SU-DHL-6 (cell line): Measurements from ENCODE around the gene COIL.

Experiments used
- H2AFZ ChIP-seq: fragments of 200-600 bp; sonication (generic); 2 replicates; pipeline ENCODE4 v1.6.1; 2014; ENCODE audit warnings: low read depth, mild to moderate bottlenecking, moderate library complexity, mixed read lengths, antibody characterized with exemption, low read length; ENCODE audit not compliant: severe bottlenecking
- H3F3A ChIP-seq: fragments of 200-600 bp; shearing (Covaris generic); 2 replicates; pipeline ENCODE4 v1.6.0; 2016; ENCODE audit warnings: antibody characterized with exemption, mild to moderate bottlenecking; ENCODE audit not compliant: insufficient read depth
- H3K27ac ChIP-seq: fragments of 200-600 bp; sonication (generic); 2 replicates; pipeline ENCODE4 v1.5.1; 2016; ENCODE audit warnings: low read depth, mild to moderate bottlenecking, low read length, moderate library complexity, mixed read lengths
- H3K27me3 ChIP-seq: fragments of 200-600 bp; sonication (generic), shearing (Covaris generic); 2 replicates; pipeline ENCODE4 v1.6.0; 2014; ENCODE audit warnings: mild to moderate bottlenecking, low read length
- H3K36me3 ChIP-seq: fragments of 200-600 bp; sonication (generic); 2 replicates; pipeline ENCODE4 v1.6.1; 2014; ENCODE audit warnings: mild to moderate bottlenecking, low read length, mixed read lengths
- H3K4me2 ChIP-seq: fragments of 300-600, 200-600 bp; shearing (Covaris generic), sonication (generic); 2 replicates; pipeline ENCODE4 v1.6.0; 2014; ENCODE audit warnings: low read length, low read depth, mild to moderate bottlenecking; ENCODE audit not compliant: poor library complexity, severe bottlenecking
- H3K4me3 ChIP-seq: fragments of 200-600 bp; sonication (generic); 2 replicates; pipeline ENCODE4 v1.5.1; 2014; ENCODE audit warnings: antibody characterized with exemption, low read length, mild to moderate bottlenecking, mixed read lengths; ENCODE audit not compliant: insufficient read depth, poor library complexity, severe bottlenecking
- H3K79me2 ChIP-seq: fragments of 200-600 bp; sonication (generic); 2 replicates; pipeline ENCODE4 v1.6.1; 2014; ENCODE audit warnings: mild to moderate bottlenecking, low read length, moderate library complexity; ENCODE audit not compliant: insufficient read depth
- H3K9ac ChIP-seq: fragments of 200-600 bp; sonication (generic); 2 replicates; pipeline ENCODE4 v1.7.0; 2014; ENCODE audit warnings: mild to moderate bottlenecking, low read length
- H3K9me2 ChIP-seq: fragments of 200-600 bp; sonication (generic); replicated peaks from 2 replicates; pipeline ENCODE4 v1.6.1; 2014; ENCODE audit warnings: low read length; ENCODE audit not compliant: insufficient read depth
- H3K9me3 ChIP-seq: fragments of 200-600 bp; sonication (generic); 2 replicates; pipeline ENCODE4 v1.6.1; 2014; ENCODE audit warnings: low read length, mixed read lengths; ENCODE audit not compliant: insufficient read depth
- H4K20me1 ChIP-seq: fragments of 200-600 bp; sonication (generic); 2 replicates; pipeline ENCODE4 v1.6.1; 2014; ENCODE audit warnings: low read depth, mild to moderate bottlenecking, antibody characterized with exemption, low read length, moderate library complexity, mixed read lengths
- CTCF ChIP-seq: fragments of 200-600 bp; sonication (generic); IDR thresholded peaks from one replicate; pipeline ENCODE4 v1.5.1; 2017; ENCODE audit warnings: antibody characterized with exemption, mild to moderate bottlenecking, low read length, moderate library complexity; ENCODE audit not compliant: insufficient read depth, poor library complexity, severe bottlenecking
- EZH2phosphoT487 ChIP-seq: fragments of 200-600 bp; sonication (generic), shearing (Covaris generic); conservative IDR thresholded peaks from 2 replicates; pipeline ENCODE4 v1.6.1; 2018; ENCODE audit warnings: mild to moderate bottlenecking, antibody characterized with exemption, low read length, moderate library complexity, mixed read lengths

COIL gene

GRCh38 chr17:56896217-56896967 lies 64.5 kb downstream of the COIL start:
- H3K27me3 ChIP-seq = no peaks in the 10 kb centered on the region
- no peak overlapping the region for H2AFZ ChIP-seq
- TF ChIP-seq EZH2phosphoT487 = no peak
- TF ChIP-seq CTCF = no peak
- no peaks in the 10 kb centered on the region; the same call in 1 of the 2 replicates for H4K20me1 ChIP-seq
- peaks cover 27% of the 10 kb centered on the region for H3F3A ChIP-seq
- H3K27ac ChIP-seq = peak overlapping the region; percentile 65
- H3K79me2 ChIP-seq = no peaks in the 10 kb centered on the region
- H3K4me2 ChIP-seq = peak overlapping the region; percentile 30
- H3K4me3 ChIP-seq = no peak overlapping the region
- no peaks in the 10 kb centered on the region for H3K9me2 ChIP-seq
- H3K36me3 ChIP-seq = peaks cover 16% of the 10 kb centered on the region; the same call in 1 of the 2 replicates
- no peak overlapping the region for H3K9ac ChIP-seq
- no peaks in the 10 kb centered on the region for H3K9me3 ChIP-seq

- Histone ChIP-seq H3K27ac (no peak overlapping the region), H3K27me3 (no peaks in the 10 kb centered on the region), H3K9me3 (no peaks in the 10 kb centered on the region), H3K9me2 (no peaks in the 10 kb centered on the region), H3F3A (peaks cover 27% of the 10 kb centered on the region), H2AFZ (no peak overlapping the region), H4K20me1 (no peaks in the 10 kb centered on the region; the same call in 1 of the 2 replicates), H3K36me3 (peaks cover 18% of the 10 kb centered on the region; the same call in 1 of the 2 replicates), H3K9ac (no peak overlapping the region), H3K79me2 (no peaks in the 10 kb centered on the region), H3K4me3 (no peak overlapping the region), H3K4me2 (no peak overlapping the region)
- TF ChIP-seq CTCF (no peak), EZH2phosphoT487 (no peak)
These were observed 65.9 kb downstream of the COIL start for GRCh38 chr17:56894859-56895455.

GRCh38 chr17:56893503-56893902 lies 67.3 kb downstream of the COIL start:
- Histone ChIP-seq H3K27me3 (no peaks in the 10 kb centered on the region), H3K9ac (no peak overlapping the region), H3K36me3 (peaks cover 23% of the 10 kb centered on the region; the same call in 1 of the 2 replicates)

More at GRCh38 chr17:56893503-56893902, 67.3 kb downstream of the COIL start:
- Histone ChIP-seq H3K4me3 (no peak overlapping the region), H3K9me2 (no peaks in the 10 kb centered on the region), H3K27ac (no peak overlapping the region), H3K9me3 (peaks cover under 1% of the 10 kb centered on the region; the same call in 1 of the 2 replicates), H2AFZ (no peak overlapping the region), H3K79me2 (no peaks in the 10 kb centered on the region), H3F3A (peaks cover 25% of the 10 kb centered on the region), H4K20me1 (no peaks in the 10 kb centered on the region; the same call in 1 of the 2 replicates), H3K4me2 (no peak overlapping the region)
- no peak for TF ChIP-seq CTCF
- no peak for TF ChIP-seq EZH2phosphoT487
